OCI-LY7 (cell line): ENCODE measurements around the gene KRTAP10-12. TPM values are rescaled to one million over a fixed set of nuclear protein-coding genes. Genes with fewer than 3 reads are reported as not detected.

Experiments used
- BruUV-seq: library from RNA; stranded (reverse); fragments of 400-500 nt; replicated peaks from 2 replicates; lab custom pipeline; 2021; lab: Mats Ljungman, UMichigan
- CTCF ChIA-PET: fragments of 300-600 bp; sonication (Branson Sonifier 250); formaldehyde crosslinking; loops from one replicate; lab custom pipeline; 2022; ENCODE audit warnings: antibody characterized with exemption; ENCODE audit not compliant: unreplicated experiment; lab: Charles Lee
- POLR2A ChIA-PET: fragments of 300-600 bp; sonication (Branson Sonifier 250); formaldehyde crosslinking; loops from one replicate; lab custom pipeline; 2022; ENCODE audit warnings: antibody characterized with exemption; lab: Charles Lee
- DNase-seq: peaks from one replicate; pipeline ENCODE4 v3.0.0-alpha.2; 2015; ENCODE audit warnings: low spot score
- H2AFZ ChIP-seq: fragments of 200-600 bp; sonication (generic), shearing (Covaris generic); 2 replicates; pipeline ENCODE4 v1.6.1; 2014; ENCODE audit warnings: mild to moderate bottlenecking, antibody characterized with exemption, low read length, moderate library complexity
- H3K27ac ChIP-seq: fragments of 200-600 bp; sonication (generic); 2 replicates; pipeline ENCODE4 v1.5.1; 2014; ENCODE audit warnings: mixed run types, low read depth, mild to moderate bottlenecking, moderate library complexity, low read length, inconsistent platforms; ENCODE audit not compliant: poor library complexity, severe bottlenecking
- H3K36me3 ChIP-seq: fragments of 200-600 bp; sonication (generic); 2 replicates; pipeline ENCODE4 v1.6.1; 2014; ENCODE audit warnings: mild to moderate bottlenecking, antibody characterized with exemption, low read length, moderate library complexity, mixed read lengths; ENCODE audit not compliant: insufficient read depth
- H3K4me1 ChIP-seq: fragments of 200-600 bp; sonication (generic); 2 replicates; pipeline ENCODE4 v1.5.1; 2014; ENCODE audit warnings: mild to moderate bottlenecking, low read length; ENCODE audit not compliant: insufficient read depth, poor library complexity, severe bottlenecking
- H3K4me2 ChIP-seq: fragments of 200-600 bp; sonication (generic); 2 replicates; pipeline ENCODE4 v1.6.1; 2014; ENCODE audit warnings: mild to moderate bottlenecking, low read length
- H3K4me3 ChIP-seq: fragments of 200-600 bp; sonication (generic); 2 replicates; pipeline ENCODE4 v1.5.1; 2014; ENCODE audit warnings: mild to moderate bottlenecking, low read depth, low read length; ENCODE audit not compliant: poor library complexity, severe bottlenecking
- H3K79me2 ChIP-seq: fragments of 200-600 bp; sonication (generic); 2 replicates; pipeline ENCODE4 v1.6.1; 2016; ENCODE audit warnings: low read depth, mild to moderate bottlenecking, low read length, moderate library complexity, mixed read lengths; ENCODE audit not compliant: insufficient read depth
- H3K9me2 ChIP-seq: fragments of 200-600 bp; sonication (generic); 2 replicates; pipeline ENCODE4 v1.6.1; 2016; ENCODE audit warnings: mild to moderate bottlenecking, low read length, mixed read lengths; ENCODE audit not compliant: insufficient read depth
- H3K9me3 ChIP-seq: fragments of 200-600 bp; sonication (generic); 2 replicates; pipeline ENCODE4 v1.6.1; 2014; ENCODE audit warnings: mild to moderate bottlenecking, mixed run types, low read length, mixed read lengths
- H4K20me1 ChIP-seq: fragments of 200-600 bp; sonication (generic); 2 replicates; pipeline ENCODE4 v1.6.1; 2014; ENCODE audit warnings: mild to moderate bottlenecking, antibody characterized with exemption, low read length, moderate library complexity, mixed read lengths; ENCODE audit not compliant: insufficient read depth
- CTCF ChIP-seq: fragments of 200-600 bp; sonication (generic); conservative IDR thresholded peaks from 2 replicates; pipeline ENCODE4 v1.5.1; 2014; ENCODE audit warnings: mild to moderate bottlenecking, antibody characterized with exemption, low read length, moderate library complexity, mixed read lengths
- EZH2phosphoT487 ChIP-seq: fragments of 200-600 bp; sonication (generic); IDR thresholded peaks from 2 replicates; pipeline ENCODE4 v1.6.1; 2018; ENCODE audit warnings: low read depth, borderline replicate concordance, mild to moderate bottlenecking, mixed run types, antibody characterized with exemption, low read length, moderate library complexity, mixed read lengths
- intact Hi-C: fragments of 100-400 bp; cut with micrococcal nuclease; formaldehyde crosslinking; loops from one replicate; pipeline ENCODE4 v1.10.0; 2022; ENCODE audit not compliant: unreplicated experiment
- total RNA-seq, 2 experiments: library from RNA; depleted of rRNA in 1 of 2; stranded (reverse); fragments of >200 nt in 1 of 2; shearing (Covaris generic) in 1 of 2; gene quantifications; 2 replicates each; pipeline ENCODE4 v1.2.3, GENCODE V29; 2014 to 2022

Gene KRTAP10-12
- total RNA-seq, 2 experiments from 2014 or later, result not detected

- no peaks in the 10 kb centered on the region for H4K20me1 ChIP-seq
- BruUV-seq, result no TSS peak
- H3K4me2 ChIP-seq, result no peak overlapping the region
- H3K9me2 ChIP-seq, result no peaks in the 10 kb centered on the region
- no peak overlapping the region for H3K4me3 ChIP-seq
- no peak overlapping the region for H3K27ac ChIP-seq
- TF ChIP-seq EZH2phosphoT487 (no peak), CTCF (no peak)
- H2AFZ ChIP-seq, result no peak overlapping the region
- H3K9me3 ChIP-seq, result peaks cover 7% of the 10 kb centered on the region
- no peaks in the 10 kb centered on the region for H3K4me1 ChIP-seq
- CTCF ChIA-PET, result no interaction called here
- POLR2A ChIA-PET, result no interaction called here
- no peak for DNase-seq
- intact Hi-C loops, result no loop called here
- H3K36me3 ChIP-seq, result no peaks in the 10 kb centered on the region
- no peaks in the 10 kb centered on the region for H3K79me2 ChIP-seq
Measured at GRCh38 chr21:44739316-44739715, 42.3 kb downstream of the KRTAP10-12 start.

DNA sequence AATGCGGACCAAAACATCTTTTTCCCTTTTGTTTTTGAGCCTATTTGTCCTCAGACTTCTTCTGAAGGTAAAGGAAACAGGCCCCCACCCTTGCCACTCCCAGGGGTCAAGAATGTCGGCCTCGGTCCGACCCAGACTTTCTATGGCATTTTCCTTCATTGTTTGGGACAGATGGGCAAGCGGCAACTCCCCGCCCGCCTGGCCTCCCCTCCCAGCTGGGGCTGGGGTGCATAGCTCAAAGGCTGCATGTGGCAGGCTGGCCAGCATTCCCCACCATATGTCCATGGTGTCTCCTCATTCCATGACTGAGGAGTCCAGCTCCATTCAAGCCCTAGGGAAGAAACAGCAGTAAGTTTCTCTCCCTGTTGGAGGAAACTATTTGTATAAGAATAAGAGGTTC is 43.8 kb downstream of the KRTAP10-12 start:
- BruUV-seq, result no TSS peak
- CTCF ChIA-PET, result no interaction called here
- H3K79me2 ChIP-seq, result no peaks in the 10 kb centered on the region
- intact Hi-C loops, result no loop called here
- POLR2A ChIA-PET, result no interaction called here
- H4K20me1 ChIP-seq, result no peaks in the 10 kb centered on the region
- H3K4me2 ChIP-seq, result no peak overlapping the region
- H3K36me3 ChIP-seq, result no peaks in the 10 kb centered on the region
- no peak for TF ChIP-seq EZH2phosphoT487
- TF ChIP-seq CTCF, result no peak
- no peak overlapping the region for H3K4me3 ChIP-seq
- H3K9me2 ChIP-seq, result no peaks in the 10 kb centered on the region
- no peaks in the 10 kb centered on the region for H3K4me1 ChIP-seq
- no peak overlapping the region for H3K27ac ChIP-seq
- H3K9me3 ChIP-seq, result peaks cover 10% of the 10 kb centered on the region
- no peak overlapping the region for H2AFZ ChIP-seq
- DNase-seq, result no peak

DNA sequence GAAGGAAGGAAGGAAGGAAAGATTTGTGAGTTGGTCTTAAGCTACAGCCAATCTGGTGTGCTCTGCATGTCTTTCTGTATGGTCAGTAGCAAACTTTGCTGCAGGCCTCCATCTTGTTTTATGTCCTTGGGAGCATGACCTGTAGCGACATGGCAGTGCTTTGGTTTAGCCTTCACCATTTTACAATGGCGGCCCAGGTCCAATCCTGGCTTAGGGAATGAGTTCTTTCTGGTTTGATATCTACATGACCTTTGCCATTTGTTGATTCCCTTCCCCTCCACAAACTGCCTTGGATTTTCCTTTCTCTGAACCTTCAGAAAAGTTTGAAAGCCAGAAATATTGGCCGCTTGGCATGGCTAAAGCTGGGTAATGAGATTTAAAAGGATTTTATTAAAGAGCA is 44.9 kb downstream of the KRTAP10-12 start:
- Histone ChIP-seq H3K79me2 (no peaks in the 10 kb centered on the region), H3K4me3 (no peak overlapping the region), H4K20me1 (no peaks in the 10 kb centered on the region), H3K36me3 (no peaks in the 10 kb centered on the region), H3K27ac (no peak overlapping the region), H3K4me1 (no peaks in the 10 kb centered on the region), H3K4me2 (no peak overlapping the region), H3K9me2 (no peaks in the 10 kb centered on the region), H3K9me3 (peaks cover 10% of the 10 kb centered on the region), H2AFZ (no peak overlapping the region)
- ChIA-PET POLR2A (no interaction called here), CTCF (no interaction called here)
- no TSS peak for BruUV-seq
- TF ChIP-seq CTCF, result no peak
- no peak for TF ChIP-seq EZH2phosphoT487
- no peak for DNase-seq
- intact Hi-C loops, result no loop called here
